A673 (cell line): ENCODE measurements around the gene COL5A2. TPM values are rescaled to one million over a fixed set of nuclear protein-coding genes. Genes with fewer than 3 reads are reported as not detected.

ENCODE experiments used
- BruUV-seq: library from RNA; stranded (reverse); fragments of 400-500 nt; replicated peaks from 2 replicates; lab custom pipeline; 2021; lab: Mats Ljungman, UMichigan
- CTCF ChIA-PET: fragments of 300-600 bp; sonication (Branson Sonifier 250); formaldehyde crosslinking; loops from one replicate; lab custom pipeline; 2022; ENCODE audit warnings: antibody characterized with exemption; lab: Charles Lee
- POLR2A ChIA-PET: fragments of 300-600 bp; sonication (Branson Sonifier 250); formaldehyde crosslinking; loops from one replicate; lab custom pipeline; 2022; ENCODE audit warnings: antibody characterized with exemption; ENCODE audit not compliant: low non-redundant PET; lab: Charles Lee
- DNase-seq: peaks from one replicate; pipeline ENCODE4 v3.0.0-alpha.2; 2015; ENCODE audit warnings: low spot score
- H3K27ac ChIP-seq: fragments of 200-600 bp; sonication (generic); 2 replicates; pipeline ENCODE4 v1.5.1; 2016; ENCODE audit warnings: mixed run types, low read depth, mild to moderate bottlenecking, mixed read lengths, antibody characterized with exemption, low read length; ENCODE audit not compliant: poor library complexity, severe bottlenecking
- H3K27me3 ChIP-seq: fragments of 200-600 bp; sonication (generic); replicated peaks from 2 replicates; pipeline ENCODE4 v1.6.1; 2017; ENCODE audit warnings: mixed run types, low read depth, mild to moderate bottlenecking, mixed read lengths, antibody characterized with exemption, low read length; ENCODE audit not compliant: insufficient read depth, poor library complexity
- H3K36me3 ChIP-seq: fragments of 200-600 bp; sonication (generic); 2 replicates; pipeline ENCODE4 v1.6.1; 2016; ENCODE audit warnings: mixed run types, mild to moderate bottlenecking, mixed read lengths, antibody characterized with exemption, low read length; ENCODE audit not compliant: insufficient read depth, poor library complexity, severe bottlenecking
- H3K4me1 ChIP-seq: fragments of 200-600 bp; sonication (generic); 2 replicates; pipeline ENCODE4 v1.6.1; 2017; ENCODE audit warnings: mixed run types, mild to moderate bottlenecking, mixed read lengths, antibody characterized with exemption, low read length; ENCODE audit not compliant: insufficient read depth, poor library complexity, severe bottlenecking
- H3K4me3 ChIP-seq: fragments of 200-600 bp; sonication (generic); 2 replicates; pipeline ENCODE4 v1.5.1; 2016; ENCODE audit warnings: low read depth, mixed run types, mild to moderate bottlenecking, mixed read lengths, low read length; ENCODE audit not compliant: poor library complexity, severe bottlenecking
- H3K9me3 ChIP-seq: fragments of 200-600 bp; sonication (generic); 2 replicates; pipeline ENCODE4 v1.6.1; 2016; ENCODE audit warnings: mixed run types, low read depth, mild to moderate bottlenecking, mixed read lengths, antibody characterized with exemption, low read length; ENCODE audit not compliant: poor library complexity, severe bottlenecking
- EZH2 ChIP-seq: fragments of 200-600 bp; sonication (generic); IDR thresholded peaks from 2 replicates; pipeline ENCODE4 v1.6.1; 2017; ENCODE audit warnings: borderline replicate concordance, low read depth, mild to moderate bottlenecking, mixed read lengths, antibody characterized with exemption, low read length; ENCODE audit not compliant: poor library complexity, severe bottlenecking
- intact Hi-C: fragments of 100-400 bp; cut with micrococcal nuclease; formaldehyde crosslinking; loops from one replicate; pipeline ENCODE4 v1.10.0; 2022; ENCODE audit not compliant: unreplicated experiment
- total RNA-seq: library from RNA; stranded (reverse); gene quantifications from 2 replicates; pipeline ENCODE4 v1.2.3, GENCODE V29; 2021
- TF ChIP-seq, protein P1 (sequence below): fragments of 300-800, 200-600 bp; sonication (generic); conservative IDR thresholded peaks from 2 replicates; pipeline ENCODE4 v1.5.1; 2017; ENCODE audit warnings: low read depth, mild to moderate bottlenecking, antibody characterized with exemption, low read length, moderate library complexity, mixed read lengths

COL5A2 gene
- total RNA-seq, 1 experiment from 2014 or later: 92.2 TPM

DNA sequence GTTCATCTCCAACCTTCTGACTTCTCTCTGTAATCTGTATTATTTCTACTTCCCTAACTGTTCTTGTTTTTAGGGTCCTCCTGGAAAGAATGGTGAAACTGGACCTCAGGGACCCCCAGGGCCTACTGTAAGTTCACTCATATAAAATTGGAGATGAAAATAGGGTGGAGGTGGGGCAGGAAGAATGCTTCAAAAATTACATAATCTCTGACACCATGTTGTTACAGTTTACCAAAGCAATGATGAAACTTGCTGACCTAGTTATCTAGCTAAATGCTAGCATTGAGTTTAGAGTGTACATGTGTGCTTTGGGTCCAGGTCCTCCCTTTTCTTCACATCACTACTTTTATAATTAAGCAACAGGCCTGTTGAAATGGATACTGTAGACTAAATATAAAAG, 182.3 kb downstream of the COL5A2 start:
- TF ChIP-seq, protein P1, sequence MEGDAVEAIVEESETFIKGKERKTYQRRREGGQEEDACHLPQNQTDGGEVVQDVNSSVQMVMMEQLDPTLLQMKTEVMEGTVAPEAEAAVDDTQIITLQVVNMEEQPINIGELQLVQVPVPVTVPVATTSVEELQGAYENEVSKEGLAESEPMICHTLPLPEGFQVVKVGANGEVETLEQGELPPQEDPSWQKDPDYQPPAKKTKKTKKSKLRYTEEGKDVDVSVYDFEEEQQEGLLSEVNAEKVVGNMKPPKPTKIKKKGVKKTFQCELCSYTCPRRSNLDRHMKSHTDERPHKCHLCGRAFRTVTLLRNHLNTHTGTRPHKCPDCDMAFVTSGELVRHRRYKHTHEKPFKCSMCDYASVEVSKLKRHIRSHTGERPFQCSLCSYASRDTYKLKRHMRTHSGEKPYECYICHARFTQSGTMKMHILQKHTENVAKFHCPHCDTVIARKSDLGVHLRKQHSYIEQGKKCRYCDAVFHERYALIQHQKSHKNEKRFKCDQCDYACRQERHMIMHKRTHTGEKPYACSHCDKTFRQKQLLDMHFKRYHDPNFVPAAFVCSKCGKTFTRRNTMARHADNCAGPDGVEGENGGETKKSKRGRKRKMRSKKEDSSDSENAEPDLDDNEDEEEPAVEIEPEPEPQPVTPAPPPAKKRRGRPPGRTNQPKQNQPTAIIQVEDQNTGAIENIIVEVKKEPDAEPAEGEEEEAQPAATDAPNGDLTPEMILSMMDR: no peak
- TF ChIP-seq EZH2: no peak
- no peak overlapping the region for H3K27ac ChIP-seq
- intact Hi-C loops: no loop called here
- ChIA-PET CTCF (no interaction called here), POLR2A (no interaction called here)
- H3K4me3 ChIP-seq: no peak overlapping the region
- H3K27me3 ChIP-seq: no peaks in the 10 kb centered on the region
- H3K4me1 ChIP-seq: peaks cover 15% of the 10 kb centered on the region
- H3K36me3 ChIP-seq: peaks cover 3% of the 10 kb centered on the region
- DNase-seq: no peak
- no TSS peak for BruUV-seq
- H3K9me3 ChIP-seq: no peaks in the 10 kb centered on the region

DNA sequence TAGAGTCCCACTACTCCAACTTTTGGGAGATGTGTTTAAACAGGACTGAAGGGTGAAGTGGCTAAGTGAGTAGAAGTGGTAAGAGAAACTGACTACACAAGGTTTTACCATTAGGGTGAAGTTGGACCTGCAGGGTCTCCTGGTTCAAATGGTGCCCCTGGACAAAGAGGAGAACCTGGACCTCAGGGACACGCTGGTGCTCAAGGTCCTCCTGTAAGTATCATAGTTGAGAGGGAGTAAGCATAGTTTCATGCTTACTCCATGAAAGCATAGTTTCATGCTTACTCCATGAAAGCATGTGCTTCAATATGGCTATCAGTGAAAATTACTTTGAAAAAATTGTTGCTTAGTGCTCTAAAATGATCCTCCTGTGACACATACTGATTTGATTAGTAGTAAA, 186.3 kb downstream of the COL5A2 start:
- Histone ChIP-seq H3K27ac (no peak overlapping the region), H3K4me1 (no peaks in the 10 kb centered on the region), H3K9me3 (no peaks in the 10 kb centered on the region), H3K36me3 (peaks cover 3% of the 10 kb centered on the region), H3K27me3 (no peaks in the 10 kb centered on the region), H3K4me3 (no peak overlapping the region)
- DNase-seq: no peak
- TF ChIP-seq, protein P1: no peak
- TF ChIP-seq EZH2: no peak
- intact Hi-C loops: no loop called here
- ChIA-PET POLR2A (no interaction called here), CTCF (no interaction called here)
- no TSS peak for BruUV-seq

DNA sequence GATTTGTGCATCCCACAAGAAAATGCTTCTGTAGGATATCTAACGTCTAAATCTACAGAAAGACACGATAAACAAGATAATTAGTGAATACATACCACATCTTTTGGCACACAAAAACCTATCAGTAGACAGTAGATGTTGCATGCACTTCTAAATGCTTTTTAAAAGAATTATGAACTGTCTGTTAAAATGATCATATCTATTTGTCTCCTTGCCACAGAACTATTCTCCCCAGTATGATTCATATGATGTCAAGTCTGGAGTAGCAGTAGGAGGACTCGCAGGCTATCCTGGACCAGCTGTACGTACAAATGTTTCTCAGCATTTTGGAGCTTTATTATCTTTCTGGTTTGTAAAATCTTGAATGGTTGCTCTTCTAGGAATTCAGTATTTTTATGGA, 192.7 kb downstream of the COL5A2 start:
- no peak for DNase-seq
- no TSS peak for BruUV-seq
- TF ChIP-seq EZH2: no peak
- TF ChIP-seq, protein P1: no peak
- Histone ChIP-seq H3K36me3 (no peaks in the 10 kb centered on the region), H3K4me3 (no peak overlapping the region), H3K27ac (no peak overlapping the region), H3K4me1 (peaks cover 5% of the 10 kb centered on the region), H3K9me3 (no peaks in the 10 kb centered on the region), H3K27me3 (no peaks in the 10 kb centered on the region)
- intact Hi-C loops: no loop called here
- ChIA-PET POLR2A (no interaction called here), CTCF (no interaction called here)
